ENCODE results near the gene IMPG2. TPM values are rescaled to one million over a fixed set of nuclear protein-coding genes. Genes with fewer than 3 reads are reported as not detected.

IMPG2 gene
- polyA plus RNA-seq, 1 donor (not counting 4 experiments of a cell fraction or from before 2014, with no cell fraction given): 0.16 TPM

- Histone ChIP-seq H2AFZ (ENCODE audit: control insufficient read depth, low read length) (no peak overlapping the region), H3K36me3 (ENCODE audit: control insufficient read depth in 2 of 2, extremely low read depth in 1 of 2, insufficient read depth in 2 of 2, low read length in 2 of 2) (no peaks in the 10 kb centered on the region), H3K27me3 (ENCODE audit: control insufficient read depth, extremely low read depth, insufficient read depth, low read length) (no peaks in the 10 kb centered on the region), H3K4me1 (ENCODE audit: control insufficient read depth, extremely low read depth, insufficient read depth, low read length) (no peaks in the 10 kb centered on the region), H3K4me3 (ENCODE audit: control insufficient read depth in 2 of 3, extremely low read depth in 1 of 3, insufficient read depth in 2 of 3, low read depth in 1 of 3, low read length in 3 of 3) (no peak overlapping the region), H3K9ac (ENCODE audit: control insufficient read depth, extremely low read depth, insufficient read depth, low read length) (no peak overlapping the region), H3K27ac (ENCODE audit: control insufficient read depth, insufficient read depth, low read length) (no peak overlapping the region), H3K9me3 (ENCODE audit: control insufficient read depth, low read depth, low read length) (no peaks in the 10 kb centered on the region), H3K4me2 (ENCODE audit: control insufficient read depth, extremely low read depth, insufficient read depth, low read depth, low read length) (no peak overlapping the region), H3K79me2 (ENCODE audit: control insufficient read depth, insufficient read depth, low read length) (no peaks in the 10 kb centered on the region), H3K9me1 (ENCODE audit: control insufficient read depth, extremely low read depth, insufficient read depth, low read length) (no peaks in the 10 kb centered on the region), H4K20me1 (ENCODE audit: control insufficient read depth, extremely low read depth, insufficient read depth, low read length) (no peaks in the 10 kb centered on the region)
- TF ChIP-seq CTCF (optimal IDR thresholded peaks at IDR 0.05 in 1 of 3, IDR thresholded peaks at IDR 0.05 in 1 of 3, conservative IDR thresholded peaks at IDR 0.05 in 1 of 3; ENCODE audit: extremely low read depth in 1 of 3, insufficient read depth in 2 of 3, low read length in 3 of 3) (no peak), EZH2 (IDR thresholded peaks at IDR 0.05; ENCODE audit: low read length) (no peak)
- dilution Hi-C loops (cut with MboI; ENCODE audit: extremely low pct_ligation_motif_present, low sequenced_read_pairs): no loop called here
- no peak for DNase-seq (ENCODE audit: low read depth, low spot score)
- FAIRE-seq: no peak
Measured at GRCh38 chr3:101219842-101220560, 100.4 kb downstream of the IMPG2 start.

DNA sequence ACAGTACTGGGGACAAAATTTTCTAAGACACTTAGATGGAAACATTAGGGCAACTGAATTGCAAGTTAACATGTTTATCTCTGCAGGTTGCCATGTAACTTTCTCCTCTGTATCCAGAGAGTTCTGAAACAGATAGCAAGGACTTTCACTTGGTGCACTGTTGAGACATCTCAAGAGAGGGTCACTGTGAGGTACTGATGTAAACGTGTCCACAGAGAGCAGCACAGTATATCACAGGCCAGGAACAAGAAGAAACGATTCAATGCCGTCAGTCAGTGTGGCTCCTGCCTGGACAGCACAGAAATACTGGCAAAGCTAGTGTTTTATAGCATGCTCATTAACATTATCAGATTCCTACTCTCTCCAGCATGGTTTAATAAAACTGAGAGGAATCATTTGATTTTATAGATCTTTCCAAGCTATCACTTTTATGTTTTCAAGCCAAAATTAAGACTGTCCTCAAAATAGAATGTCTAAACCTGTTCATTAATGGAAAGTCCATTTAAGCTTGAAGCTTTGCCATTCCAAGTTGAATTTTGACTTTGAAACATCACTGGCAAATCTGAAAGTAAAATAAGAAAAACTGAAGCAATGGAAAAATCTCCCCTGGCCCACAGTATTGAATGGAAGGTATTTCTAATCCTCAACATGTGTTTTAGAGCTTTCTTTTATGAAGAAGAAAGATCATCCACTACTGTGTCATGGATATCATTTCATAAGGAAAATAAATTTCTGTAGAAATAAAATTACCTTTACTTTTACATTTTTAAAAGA lies 102.7 kb downstream of the IMPG2 start:
- Histone ChIP-seq H4K20me1 (ENCODE audit: control insufficient read depth, extremely low read depth, insufficient read depth, low read length) (no peaks in the 10 kb centered on the region), H3K4me1 (ENCODE audit: control insufficient read depth, extremely low read depth, insufficient read depth, low read length) (no peaks in the 10 kb centered on the region), H3K27ac (ENCODE audit: control insufficient read depth, insufficient read depth, low read length) (no peak overlapping the region), H3K4me2 (ENCODE audit: control insufficient read depth, extremely low read depth, insufficient read depth, low read depth, low read length) (no peak overlapping the region), H2AFZ (ENCODE audit: control insufficient read depth, low read length) (no peak overlapping the region), H3K4me3 (ENCODE audit: control insufficient read depth in 2 of 3, extremely low read depth in 1 of 3, insufficient read depth in 2 of 3, low read depth in 1 of 3, low read length in 3 of 3) (no peak overlapping the region), H3K9me1 (ENCODE audit: control insufficient read depth, extremely low read depth, insufficient read depth, low read length) (no peaks in the 10 kb centered on the region), H3K36me3 (ENCODE audit: control insufficient read depth in 2 of 2, extremely low read depth in 1 of 2, insufficient read depth in 2 of 2, low read length in 2 of 2) (no peaks in the 10 kb centered on the region), H3K27me3 (ENCODE audit: control insufficient read depth, extremely low read depth, insufficient read depth, low read length) (no peaks in the 10 kb centered on the region), H3K79me2 (ENCODE audit: control insufficient read depth, insufficient read depth, low read length) (no peaks in the 10 kb centered on the region), H3K9me3 (ENCODE audit: control insufficient read depth, low read depth, low read length) (no peaks in the 10 kb centered on the region), H3K9ac (ENCODE audit: control insufficient read depth, extremely low read depth, insufficient read depth, low read length) (no peak overlapping the region)
- dilution Hi-C loops (cut with MboI; ENCODE audit: extremely low pct_ligation_motif_present, low sequenced_read_pairs): no loop called here
- no peak for TF ChIP-seq CTCF (optimal IDR thresholded peaks at IDR 0.05 in 1 of 3, IDR thresholded peaks at IDR 0.05 in 1 of 3, conservative IDR thresholded peaks at IDR 0.05 in 1 of 3; ENCODE audit: extremely low read depth in 1 of 3, insufficient read depth in 2 of 3, low read length in 3 of 3)
- no peak for TF ChIP-seq EZH2 (IDR thresholded peaks at IDR 0.05; ENCODE audit: low read length)
- FAIRE-seq (no peak), DNase-seq (ENCODE audit: low read depth, low spot score) (no peak)
